Ishikawa (cell line): ENCODE data around the gene TBC1D5.

Source experiments
- CEBPB ChIP-seq: IDR thresholded peaks from 2 replicates; pipeline ENCODE4 v1.6.1; 2012
- CREB1 ChIP-seq: IDR thresholded peaks from 2 replicates; pipeline ENCODE4 v1.6.1; 2012; ENCODE audit warnings: low read depth
- EGR1 ChIP-seq: IDR thresholded peaks from 2 replicates; pipeline ENCODE4 v1.6.1; 2012
- EP300 ChIP-seq: IDR thresholded peaks from 2 replicates; pipeline ENCODE4 v1.6.1; 2012; ENCODE audit warnings: borderline replicate concordance
- FOXM1 ChIP-seq: IDR thresholded peaks from 2 replicates; pipeline ENCODE4 v1.6.1; 2012; ENCODE audit warnings: low read depth, borderline replicate concordance
- NFIC ChIP-seq: IDR thresholded peaks from 2 replicates; pipeline ENCODE4 v1.6.1; 2012
- RAD21 ChIP-seq: IDR thresholded peaks from 2 replicates; pipeline ENCODE4 v1.6.1; 2012; ENCODE audit warnings: low read depth
- TAF1 ChIP-seq: IDR thresholded peaks from 2 replicates; pipeline ENCODE4 v1.6.1; 2012; ENCODE audit warnings: low read depth, mild to moderate bottlenecking
- TCF12 ChIP-seq: IDR thresholded peaks from 2 replicates; pipeline ENCODE4 v1.6.1; 2012; ENCODE audit warnings: low read depth
- TEAD4 ChIP-seq: IDR thresholded peaks from 2 replicates; pipeline ENCODE4 v1.6.1; 2012
- YY1 ChIP-seq: IDR thresholded peaks from 2 replicates; pipeline ENCODE4 v1.6.1; 2012; ENCODE audit warnings: low read depth
- ZBTB7A ChIP-seq: IDR thresholded peaks from 2 replicates; pipeline ENCODE4 v1.6.1; 2012; ENCODE audit warnings: low read depth
- TF ChIP-seq, protein P1 (sequence below): IDR thresholded peaks from 2 replicates; pipeline ENCODE4 v1.6.1; 2012
- TF ChIP-seq, protein P2 (sequence below): IDR thresholded peaks from 2 replicates; pipeline ENCODE4 v1.6.1; 2012; ENCODE audit warnings: low read depth, mild to moderate bottlenecking
- TF ChIP-seq, protein P3 (sequence below): IDR thresholded peaks from 2 replicates; pipeline ENCODE4 v1.6.1; 2012

The TBC1D5 gene

DNA sequence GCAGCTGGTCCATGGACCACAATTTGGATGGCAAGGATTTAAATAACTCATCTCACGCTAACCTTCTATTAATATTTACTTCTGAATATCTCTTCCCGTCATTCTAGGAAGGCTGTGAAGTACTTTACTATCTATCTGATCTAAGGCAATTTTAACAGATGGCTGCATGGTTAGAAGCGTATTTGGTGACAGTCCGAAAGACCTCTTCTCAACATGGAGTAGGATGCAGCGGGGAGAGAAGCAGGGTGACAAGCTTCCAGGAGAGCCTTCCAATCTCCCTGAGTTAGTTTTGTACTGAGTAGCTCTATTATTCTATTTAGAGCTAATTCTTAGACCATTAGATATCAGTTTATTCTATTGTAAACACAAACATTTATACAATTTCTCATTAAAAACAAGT is 548.3 kb downstream of the TBC1D5 start:
- no peak for TF ChIP-seq TEAD4

DNA sequence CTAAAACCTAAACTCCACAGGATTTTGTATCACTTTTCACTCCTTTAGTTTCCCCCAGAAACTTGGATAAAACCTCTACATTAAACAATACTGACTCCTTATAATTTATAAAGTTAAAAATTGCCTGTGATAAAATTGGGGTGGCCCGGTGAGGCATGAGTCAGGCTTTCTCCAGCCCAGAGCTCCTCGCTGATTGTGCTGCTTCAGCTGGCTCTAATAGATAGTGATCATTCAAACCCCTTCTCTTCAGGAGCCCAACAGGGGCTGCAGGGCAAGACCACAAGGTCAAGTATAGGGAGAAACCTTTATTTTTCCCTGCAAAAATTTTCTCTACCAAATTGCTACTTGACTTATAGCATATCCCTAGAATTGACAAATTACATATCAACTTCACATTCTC is 549.4 kb downstream of the TBC1D5 start:
- TF ChIP-seq NFIC (no peak), CEBPB (no peak), TEAD4 (no peak), CREB1 (no peak), EP300 (no peak), TCF12 (no peak), TAF1 (no peak), RAD21 (no peak), YY1 (no peak), FOXM1 (no peak), ZBTB7A (no peak), EGR1 (no peak)
- TF ChIP-seq, protein P1, sequence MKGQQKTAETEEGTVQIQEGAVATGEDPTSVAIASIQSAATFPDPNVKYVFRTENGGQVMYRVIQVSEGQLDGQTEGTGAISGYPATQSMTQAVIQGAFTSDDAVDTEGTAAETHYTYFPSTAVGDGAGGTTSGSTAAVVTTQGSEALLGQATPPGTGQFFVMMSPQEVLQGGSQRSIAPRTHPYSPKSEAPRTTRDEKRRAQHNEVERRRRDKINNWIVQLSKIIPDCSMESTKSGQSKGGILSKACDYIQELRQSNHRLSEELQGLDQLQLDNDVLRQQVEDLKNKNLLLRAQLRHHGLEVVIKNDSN: no peak
- TF ChIP-seq, protein P2, sequence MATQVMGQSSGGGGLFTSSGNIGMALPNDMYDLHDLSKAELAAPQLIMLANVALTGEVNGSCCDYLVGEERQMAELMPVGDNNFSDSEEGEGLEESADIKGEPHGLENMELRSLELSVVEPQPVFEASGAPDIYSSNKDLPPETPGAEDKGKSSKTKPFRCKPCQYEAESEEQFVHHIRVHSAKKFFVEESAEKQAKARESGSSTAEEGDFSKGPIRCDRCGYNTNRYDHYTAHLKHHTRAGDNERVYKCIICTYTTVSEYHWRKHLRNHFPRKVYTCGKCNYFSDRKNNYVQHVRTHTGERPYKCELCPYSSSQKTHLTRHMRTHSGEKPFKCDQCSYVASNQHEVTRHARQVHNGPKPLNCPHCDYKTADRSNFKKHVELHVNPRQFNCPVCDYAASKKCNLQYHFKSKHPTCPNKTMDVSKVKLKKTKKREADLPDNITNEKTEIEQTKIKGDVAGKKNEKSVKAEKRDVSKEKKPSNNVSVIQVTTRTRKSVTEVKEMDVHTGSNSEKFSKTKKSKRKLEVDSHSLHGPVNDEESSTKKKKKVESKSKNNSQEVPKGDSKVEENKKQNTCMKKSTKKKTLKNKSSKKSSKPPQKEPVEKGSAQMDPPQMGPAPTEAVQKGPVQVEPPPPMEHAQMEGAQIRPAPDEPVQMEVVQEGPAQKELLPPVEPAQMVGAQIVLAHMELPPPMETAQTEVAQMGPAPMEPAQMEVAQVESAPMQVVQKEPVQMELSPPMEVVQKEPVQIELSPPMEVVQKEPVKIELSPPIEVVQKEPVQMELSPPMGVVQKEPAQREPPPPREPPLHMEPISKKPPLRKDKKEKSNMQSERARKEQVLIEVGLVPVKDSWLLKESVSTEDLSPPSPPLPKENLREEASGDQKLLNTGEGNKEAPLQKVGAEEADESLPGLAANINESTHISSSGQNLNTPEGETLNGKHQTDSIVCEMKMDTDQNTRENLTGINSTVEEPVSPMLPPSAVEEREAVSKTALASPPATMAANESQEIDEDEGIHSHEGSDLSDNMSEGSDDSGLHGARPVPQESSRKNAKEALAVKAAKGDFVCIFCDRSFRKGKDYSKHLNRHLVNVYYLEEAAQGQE: no peak
- TF ChIP-seq, protein P3, sequence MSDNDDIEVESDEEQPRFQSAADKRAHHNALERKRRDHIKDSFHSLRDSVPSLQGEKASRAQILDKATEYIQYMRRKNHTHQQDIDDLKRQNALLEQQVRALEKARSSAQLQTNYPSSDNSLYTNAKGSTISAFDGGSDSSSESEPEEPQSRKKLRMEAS: no peak

DNA sequence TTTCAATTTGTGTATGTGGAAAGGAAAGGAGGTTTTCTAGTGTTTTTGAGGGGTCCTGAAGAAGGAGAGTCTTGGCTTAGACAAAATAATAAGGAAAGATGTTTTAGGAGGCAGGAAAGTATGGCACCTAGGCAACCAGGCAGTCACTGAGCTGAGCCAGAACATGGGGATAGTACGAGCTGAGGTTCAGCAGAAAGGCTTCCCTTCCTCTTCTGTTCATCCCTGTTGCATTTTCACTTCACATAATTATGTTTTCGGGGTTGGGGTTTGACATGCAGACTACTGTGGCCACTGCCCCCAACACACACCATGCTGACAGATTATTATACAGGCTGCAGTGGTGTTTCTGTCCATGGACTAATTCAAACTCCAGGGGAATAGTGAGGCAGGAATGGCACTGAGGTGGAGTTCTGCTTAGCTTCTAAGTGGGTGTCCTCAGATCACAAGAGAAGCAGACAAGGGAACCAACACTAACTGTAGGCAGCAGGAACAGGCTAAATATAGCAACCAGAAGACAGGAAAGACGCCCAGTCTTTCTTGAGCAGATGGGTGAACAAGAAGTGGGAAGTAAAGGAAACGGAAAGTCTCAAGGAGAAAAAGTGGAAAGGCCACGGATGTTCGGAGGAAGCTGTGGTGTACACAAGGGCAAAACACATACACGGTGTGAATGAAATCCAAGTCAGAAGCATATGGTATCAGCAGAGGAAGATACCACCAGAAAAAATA is 551.9 kb downstream of the TBC1D5 start:
- TF ChIP-seq, protein P2: no peak
- TF ChIP-seq TAF1 (no peak), NFIC (no peak), FOXM1 (no peak)
- TF ChIP-seq, protein P1: no peak

DNA sequence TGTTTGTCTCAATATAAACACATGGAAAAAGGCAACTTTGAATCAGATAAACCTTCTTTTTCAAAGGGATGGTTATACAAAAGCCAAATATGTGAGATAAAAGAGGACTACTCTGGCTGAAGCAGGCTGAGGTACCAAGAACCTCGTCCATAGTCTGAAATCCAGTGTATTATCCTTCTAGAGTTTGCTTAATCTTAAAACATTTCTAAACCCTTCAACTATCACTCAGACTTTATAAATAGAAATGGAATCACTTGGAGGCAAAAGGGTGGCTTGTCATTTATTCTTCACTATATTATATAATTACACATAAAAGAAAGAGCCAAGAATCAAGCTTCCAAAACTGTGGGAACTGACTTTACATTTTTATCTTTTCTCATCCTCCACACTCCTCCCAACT is 554.1 kb downstream of the TBC1D5 start:
- no peak for TF ChIP-seq FOXM1

DNA sequence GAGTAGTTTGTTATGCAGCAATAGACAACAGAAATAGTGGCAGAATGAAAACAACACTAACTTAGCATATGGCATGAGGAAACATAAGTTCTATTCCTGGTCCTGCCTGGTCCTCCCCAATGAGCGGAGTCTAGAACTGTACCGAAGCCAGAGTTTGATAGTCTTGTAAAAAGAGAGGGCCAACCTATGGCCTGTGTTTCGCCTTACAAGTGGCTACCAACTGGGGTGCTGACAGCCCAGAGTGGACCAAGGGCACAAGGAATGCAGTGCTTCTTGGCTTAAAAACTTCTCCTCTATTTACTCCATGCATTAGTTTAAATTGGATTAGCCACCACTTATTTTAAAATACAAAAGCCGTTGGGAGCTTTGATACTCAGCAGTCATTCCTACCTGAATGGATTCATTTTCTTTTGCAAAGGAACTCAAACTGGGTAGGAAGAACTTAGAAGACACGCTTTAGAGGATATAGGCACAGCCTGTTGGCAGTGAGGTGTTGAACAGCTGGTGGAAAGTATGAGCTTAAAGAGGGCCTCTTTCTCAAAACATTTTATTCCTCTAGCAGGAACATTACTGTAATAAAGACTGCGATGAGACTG is 554.7 kb downstream of the TBC1D5 start:
- no peak for TF ChIP-seq NFIC
- no peak for TF ChIP-seq TEAD4
- TF ChIP-seq, protein P2: no peak
- no peak for TF ChIP-seq ZBTB7A
- TF ChIP-seq EGR1: no peak
- TF ChIP-seq TCF12: no peak
- TF ChIP-seq FOXM1: no peak
